IPS-11a (cell line): ENCODE measurements around the gene TRABD.
"Not testable (repeated sequence)": the region's sequence is repeated elsewhere in the genome, so short reads cannot be mapped to it uniquely, and the experiment has no call there.

Experiments
- H3K4me3 ChIP-seq: one replicate; pipeline ENCODE4 v1.5.1; 2013; ENCODE audit warnings: low read depth, low read length, control low read depth

TRABD gene

DNA sequence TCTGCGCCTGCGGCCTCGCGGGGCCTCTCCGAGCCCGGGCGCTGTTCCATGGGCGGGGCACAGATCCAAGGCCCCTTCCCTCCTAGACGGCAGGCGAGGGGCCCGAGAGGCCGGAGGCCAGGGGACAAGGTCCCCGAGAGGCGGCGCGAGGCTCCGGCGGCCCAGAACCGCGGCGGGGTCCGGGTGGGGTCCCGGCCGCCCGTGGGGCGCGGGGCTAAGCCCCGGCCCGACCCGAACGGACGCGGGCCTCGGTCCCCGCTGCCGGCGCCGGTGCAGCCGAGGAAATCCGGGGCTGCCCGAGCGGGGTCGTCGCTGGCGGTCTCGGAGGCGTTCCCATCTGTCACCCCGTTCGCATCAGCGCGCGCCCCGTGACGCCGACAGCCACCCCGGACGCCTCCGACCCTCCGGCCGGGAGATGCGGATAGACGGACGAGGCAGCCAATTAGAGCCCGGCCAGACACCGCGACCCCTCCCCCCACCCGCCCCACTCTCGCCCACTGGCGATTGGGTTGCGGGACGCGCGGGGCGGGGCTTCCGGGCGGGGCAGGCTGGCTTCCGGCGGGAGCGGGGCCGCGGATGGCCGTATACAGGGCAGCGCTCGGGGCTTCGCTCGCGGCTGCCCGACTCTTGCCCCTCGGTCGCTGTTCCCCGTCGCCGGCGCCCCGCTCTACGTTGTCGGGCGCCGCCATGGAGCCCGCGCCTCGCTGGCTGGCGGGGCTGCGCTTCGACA lies 14.9 kb downstream of the TRABD start, which contains the start of gene SELENOO:
SELENOO (plus strand) TSS at position 551 of the 730 bp plus-strand sequence; CDS start at position 577, 26 bp downstream.
- H3K4me3 ChIP-seq: peak within 1 kb of the TSS; percentile 67

DNA sequence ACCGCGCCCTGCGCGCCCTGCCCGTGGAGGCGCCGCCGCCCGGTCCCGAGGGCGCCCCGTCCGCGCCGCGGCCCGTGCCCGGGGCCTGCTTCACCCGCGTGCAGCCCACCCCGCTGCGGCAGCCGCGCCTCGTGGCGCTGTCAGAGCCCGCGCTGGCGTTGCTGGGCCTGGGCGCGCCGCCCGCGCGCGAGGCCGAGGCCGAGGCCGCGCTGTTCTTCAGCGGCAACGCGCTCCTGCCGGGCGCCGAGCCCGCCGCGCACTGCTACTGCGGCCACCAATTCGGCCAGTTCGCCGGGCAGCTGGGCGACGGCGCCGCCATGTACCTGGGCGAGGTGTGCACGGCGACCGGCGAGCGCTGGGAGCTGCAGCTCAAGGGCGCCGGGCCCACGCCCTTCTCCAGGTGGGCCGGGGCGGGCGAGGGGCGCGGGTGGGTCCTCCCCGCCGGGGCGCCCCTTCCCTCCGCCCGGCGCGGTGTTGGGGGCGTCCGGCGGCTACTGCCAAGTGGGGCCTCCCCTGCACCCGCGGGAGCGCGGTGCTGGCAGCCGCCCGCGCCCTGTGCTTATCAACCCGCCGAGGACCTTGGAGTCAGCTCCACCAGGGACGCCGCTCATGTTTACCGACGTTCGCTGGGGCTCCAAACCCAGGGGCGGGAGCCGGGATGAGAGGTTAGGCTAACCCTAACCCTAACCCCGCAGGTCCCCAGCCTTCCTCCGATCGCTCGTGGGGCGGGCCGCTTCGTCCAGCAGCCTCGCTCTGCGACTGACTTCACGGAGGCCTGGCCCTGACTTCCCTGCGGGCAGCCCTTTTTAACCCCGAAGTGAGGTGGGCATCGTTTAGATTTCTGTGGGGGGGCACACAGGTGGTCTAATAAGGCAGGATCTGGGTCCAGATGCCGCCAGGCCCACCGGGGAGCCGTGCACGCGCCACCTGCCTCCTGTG lies 15.7 kb downstream of the TRABD start:
- H3K4me3 ChIP-seq: peak overlapping the region; percentile 67

DNA sequence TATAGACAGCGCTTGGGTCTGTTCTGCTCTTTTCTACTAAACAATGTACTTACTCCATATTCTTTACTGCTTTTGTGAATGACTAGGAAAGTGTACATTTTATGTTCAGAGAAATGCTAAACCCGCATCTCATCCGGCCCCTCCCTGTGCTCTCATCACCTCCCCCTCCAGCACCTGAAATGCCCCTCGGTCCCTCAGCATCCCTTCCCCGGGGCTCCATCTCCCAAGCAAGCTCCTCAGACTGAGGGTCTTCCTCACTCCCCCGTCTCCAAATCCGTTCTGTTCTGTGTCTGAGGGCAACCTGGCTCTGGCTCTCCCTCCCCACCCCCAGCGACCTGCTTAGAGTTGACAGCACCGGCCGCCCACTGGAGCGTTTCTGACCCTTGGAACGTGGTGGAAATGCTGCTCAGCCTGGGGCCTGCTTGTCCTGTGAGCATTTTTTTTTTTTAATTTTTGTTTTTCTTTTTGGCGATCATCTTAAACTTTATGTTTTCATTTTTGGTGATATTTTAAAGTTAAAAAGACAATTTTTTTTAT lies 16.5 kb downstream of the TRABD start:
- H3K4me3 ChIP-seq: peak overlapping the region; percentile 67

DNA sequence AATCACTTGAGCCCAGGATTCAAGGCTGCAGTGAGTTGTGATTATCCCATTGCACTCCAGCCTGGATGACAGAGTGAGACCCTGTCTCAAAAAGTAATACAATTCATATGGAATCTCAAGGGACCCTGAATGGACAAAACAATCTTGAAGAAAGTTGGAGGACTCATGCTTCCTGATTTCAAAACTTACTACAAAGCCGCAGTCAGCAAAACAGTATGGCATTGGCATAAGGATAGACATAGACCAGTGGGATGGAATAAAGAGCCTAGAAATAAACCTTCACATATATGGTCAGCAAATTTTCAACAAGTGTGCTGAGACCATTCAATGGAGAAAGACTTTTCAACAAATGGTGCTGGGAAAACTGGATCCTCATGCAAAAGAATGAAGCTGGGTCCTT lies 17.6 kb downstream of the TRABD start:
- H3K4me3 ChIP-seq: no peak overlapping the region

DNA sequence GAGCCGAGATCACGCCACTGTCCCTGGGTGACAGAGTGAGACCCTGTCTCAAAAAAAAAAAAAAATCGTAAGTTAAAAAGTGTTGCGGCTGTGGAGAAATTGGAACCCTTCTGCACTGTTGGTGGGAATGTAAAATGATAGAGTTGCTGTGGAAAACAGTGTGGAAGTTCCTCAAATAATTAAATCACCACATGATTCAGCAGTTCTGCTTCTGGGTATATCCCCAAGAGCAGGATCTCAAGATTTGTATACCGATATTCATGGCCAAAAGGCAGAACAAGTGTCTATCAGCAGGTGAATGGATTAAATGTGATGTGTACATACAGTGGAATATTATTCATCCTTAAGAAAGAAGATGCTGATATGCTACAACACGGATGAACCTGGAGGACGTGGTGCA lies 18.9 kb downstream of the TRABD start:
- no peak overlapping the region for H3K4me3 ChIP-seq

DNA sequence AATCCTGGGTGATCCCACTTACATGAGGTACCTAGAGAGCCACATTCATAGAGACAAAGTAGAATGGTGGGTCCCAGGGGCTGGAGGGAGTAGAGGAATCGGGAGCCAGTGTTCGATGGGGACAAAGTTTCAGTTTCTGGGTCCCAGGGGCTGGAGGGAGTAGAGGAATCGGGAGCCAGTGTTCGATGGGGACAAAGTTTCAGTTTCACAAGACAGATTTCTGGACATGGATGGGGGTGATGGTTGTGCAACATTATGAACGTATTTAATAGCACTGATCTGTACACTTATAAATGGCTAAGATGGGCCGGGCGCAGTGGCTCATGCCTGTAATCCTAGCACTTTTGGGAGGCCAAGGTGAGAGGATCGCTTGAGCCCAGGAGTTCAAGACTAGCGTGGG lies 19.3 kb downstream of the TRABD start:
- not testable (repeated sequence) for H3K4me3 ChIP-seq

DNA sequence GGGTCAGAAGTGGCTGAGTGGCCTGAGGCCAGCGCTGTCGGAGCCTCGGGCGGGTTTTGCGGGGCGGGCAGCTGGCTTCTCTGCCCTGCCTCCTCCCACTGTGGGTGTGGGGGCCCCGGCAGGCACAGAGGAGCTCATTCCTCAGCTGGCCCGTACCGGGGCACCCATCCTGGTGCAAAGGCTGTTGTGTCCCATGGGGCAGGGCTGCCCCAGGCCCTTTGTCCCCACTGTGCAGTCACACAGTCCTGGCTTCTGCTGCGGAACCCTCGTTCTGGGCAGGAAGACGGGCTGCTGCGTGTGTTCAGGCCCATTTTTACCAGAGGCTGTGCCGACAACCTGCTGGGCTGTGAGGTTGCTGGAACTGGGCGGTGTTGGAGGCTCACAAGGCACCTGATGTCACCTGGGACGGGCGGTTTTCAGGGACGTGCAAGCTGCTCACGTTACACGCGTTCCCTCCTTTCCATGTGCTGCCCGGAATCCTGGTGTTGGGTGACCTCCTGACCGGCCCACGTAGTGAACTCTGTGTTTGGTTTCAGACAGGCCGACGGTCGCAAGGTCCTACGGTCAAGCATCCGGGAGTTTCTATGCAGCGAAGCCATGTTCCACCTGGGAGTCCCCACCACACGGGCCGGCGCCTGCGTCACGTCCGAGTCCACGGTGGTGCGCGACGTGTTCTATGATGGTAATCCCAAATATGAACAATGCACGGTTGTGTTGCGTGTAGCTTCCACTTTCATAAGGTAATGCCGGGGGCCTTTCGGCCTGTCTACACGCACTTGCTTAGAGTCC lies 20.3 kb downstream of the TRABD start:
- H3K4me3 ChIP-seq: no peak overlapping the region

DNA sequence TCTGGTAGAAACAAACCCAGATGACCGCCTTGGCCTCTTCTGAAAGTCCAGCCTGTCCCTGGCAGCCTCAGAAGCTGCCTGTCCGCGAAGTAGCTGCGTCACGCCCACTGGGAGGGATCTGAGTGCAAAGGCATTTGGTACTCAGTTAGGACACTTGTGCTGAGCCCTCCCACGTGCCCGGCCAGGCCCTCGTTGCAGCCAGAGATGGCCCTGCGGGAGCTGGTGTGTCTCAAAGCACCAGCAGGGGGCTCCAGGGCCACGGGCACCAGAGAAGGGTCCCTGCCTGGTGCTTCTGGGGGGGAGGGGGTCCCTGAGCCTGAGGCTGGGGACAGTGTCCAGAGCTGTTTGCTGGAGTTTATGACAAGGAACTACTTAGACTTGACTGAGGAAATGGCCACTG lies 20.9 kb downstream of the TRABD start:
- H3K4me3 ChIP-seq: no peak overlapping the region

DNA sequence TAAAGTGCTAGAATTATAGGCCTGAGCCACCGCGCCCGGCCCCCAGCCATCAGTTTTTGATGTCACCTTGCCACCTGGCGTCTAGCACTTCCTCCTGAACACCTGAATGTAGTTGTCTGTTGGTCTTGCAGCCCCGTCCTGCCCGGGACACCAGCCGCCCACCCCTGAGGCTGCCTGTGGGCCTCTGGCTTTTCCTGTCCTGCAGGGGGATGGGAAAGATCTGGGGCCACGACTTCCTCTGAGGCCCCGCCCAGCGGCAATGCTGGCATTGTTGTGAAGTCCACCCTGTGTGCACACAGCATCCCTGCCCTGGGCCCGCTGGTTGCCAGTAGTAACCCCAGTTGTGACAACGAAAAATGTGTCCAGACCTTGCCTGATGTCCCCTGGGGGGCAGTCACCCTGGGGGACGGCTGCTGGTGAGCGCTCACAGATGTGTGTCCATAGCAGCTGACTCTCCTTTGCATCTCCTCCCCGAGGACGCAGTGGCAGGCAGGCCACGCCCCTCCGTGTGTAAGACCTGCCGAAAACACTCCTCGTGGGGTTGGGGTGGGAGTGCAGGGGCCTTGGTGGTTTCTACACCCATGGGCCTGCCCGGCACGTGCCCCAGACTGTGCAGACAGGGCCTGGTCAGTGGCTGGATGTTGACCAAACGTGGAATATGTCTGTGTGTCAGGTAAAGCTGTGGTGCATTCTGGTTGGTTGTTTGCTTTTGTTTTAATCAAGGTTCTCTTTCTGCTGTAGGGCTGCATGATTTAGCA lies 21.8 kb downstream of the TRABD start:
- H3K4me3 ChIP-seq: no peak overlapping the region

DNA sequence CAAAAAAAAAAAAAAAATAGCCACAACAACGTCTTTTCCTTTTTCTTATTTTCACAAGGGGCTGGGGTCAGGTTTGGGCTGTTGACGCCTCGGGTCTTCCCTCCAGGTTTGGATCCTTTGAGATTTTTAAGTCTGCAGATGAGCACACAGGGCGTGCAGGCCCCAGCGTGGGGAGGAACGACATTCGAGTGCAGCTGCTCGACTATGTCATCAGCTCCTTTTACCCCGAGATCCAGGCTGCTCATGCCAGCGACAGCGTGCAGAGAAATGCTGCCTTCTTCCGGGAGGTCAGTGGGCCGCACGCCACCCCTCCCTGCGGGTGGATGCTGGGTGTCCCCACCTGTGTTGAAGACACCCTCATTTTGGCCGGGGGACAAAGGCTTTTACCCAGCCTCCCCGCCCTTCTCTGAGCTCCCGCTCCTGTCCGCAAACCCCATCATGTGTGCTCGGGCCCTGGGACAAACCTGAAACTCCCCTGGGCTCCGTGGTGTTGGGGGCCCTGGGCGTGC lies 22.8 kb downstream of the TRABD start:
- no peak overlapping the region for H3K4me3 ChIP-seq

DNA sequence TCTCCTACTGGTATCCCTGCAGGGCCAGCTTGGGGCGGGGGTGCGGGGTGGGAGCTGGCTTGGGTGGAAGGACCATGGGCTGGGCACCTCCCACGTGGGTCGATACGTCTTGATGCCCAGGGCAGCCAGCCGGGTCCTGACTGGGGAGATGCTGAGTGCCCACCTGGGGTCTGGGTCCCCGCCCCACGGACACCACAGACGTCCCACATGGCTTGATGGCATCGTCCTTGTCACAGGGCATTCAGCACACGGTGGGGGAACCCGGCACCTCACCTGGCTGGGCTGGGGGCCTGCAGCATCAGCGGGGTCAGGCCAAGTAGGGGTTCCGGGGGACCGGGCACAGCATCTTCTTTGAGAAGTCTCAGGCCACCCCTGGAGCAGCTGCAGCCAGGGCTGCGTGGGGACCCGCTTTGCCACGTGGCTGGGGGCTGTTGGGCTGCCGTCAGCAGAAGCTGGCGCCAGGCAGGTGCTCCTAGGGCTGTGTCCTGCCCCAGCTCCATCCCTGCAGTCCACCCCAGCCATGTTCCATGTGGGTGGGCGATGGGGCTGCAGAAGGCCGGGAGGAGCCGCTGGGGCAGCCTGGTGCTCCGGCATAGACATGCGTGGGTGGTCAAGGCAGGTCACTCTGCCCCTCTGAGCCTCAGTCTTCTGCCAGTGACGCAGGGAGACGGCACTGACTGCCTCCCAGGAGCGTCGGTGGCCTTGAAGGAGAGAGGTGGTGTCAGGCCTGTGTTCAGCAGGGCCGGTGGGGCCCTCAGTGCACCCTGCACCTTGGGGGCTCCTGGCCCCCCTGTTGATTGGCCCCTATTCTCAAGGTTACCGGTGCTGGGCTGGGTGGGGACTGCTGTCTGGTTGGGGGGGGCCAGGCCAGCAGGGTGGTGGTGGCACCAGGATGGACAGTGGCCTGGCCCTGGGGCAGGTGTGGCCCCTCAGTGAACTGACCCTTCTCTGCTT lies 23.5 kb downstream of the TRABD start:
- H3K4me3 ChIP-seq: no peak overlapping the region

DNA sequence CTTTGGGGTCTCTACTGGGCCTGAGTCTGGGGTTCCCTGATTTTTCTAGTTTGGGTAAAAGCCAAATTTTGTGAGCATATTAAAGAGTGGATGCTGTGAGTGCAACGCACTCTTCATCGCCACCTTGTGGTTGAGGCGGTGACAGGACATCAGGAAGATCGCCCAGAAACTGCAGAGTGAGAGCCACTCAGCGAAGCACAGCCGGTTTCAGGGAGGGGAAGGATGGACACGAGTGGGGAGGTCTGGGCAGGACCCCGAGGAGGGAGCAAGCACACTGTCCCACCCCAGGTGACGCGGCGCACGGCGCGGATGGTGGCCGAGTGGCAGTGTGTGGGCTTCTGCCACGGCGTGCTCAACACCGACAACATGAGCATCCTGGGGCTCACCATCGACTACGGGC lies 24.2 kb downstream of the TRABD start:
- no peak overlapping the region for H3K4me3 ChIP-seq

DNA sequence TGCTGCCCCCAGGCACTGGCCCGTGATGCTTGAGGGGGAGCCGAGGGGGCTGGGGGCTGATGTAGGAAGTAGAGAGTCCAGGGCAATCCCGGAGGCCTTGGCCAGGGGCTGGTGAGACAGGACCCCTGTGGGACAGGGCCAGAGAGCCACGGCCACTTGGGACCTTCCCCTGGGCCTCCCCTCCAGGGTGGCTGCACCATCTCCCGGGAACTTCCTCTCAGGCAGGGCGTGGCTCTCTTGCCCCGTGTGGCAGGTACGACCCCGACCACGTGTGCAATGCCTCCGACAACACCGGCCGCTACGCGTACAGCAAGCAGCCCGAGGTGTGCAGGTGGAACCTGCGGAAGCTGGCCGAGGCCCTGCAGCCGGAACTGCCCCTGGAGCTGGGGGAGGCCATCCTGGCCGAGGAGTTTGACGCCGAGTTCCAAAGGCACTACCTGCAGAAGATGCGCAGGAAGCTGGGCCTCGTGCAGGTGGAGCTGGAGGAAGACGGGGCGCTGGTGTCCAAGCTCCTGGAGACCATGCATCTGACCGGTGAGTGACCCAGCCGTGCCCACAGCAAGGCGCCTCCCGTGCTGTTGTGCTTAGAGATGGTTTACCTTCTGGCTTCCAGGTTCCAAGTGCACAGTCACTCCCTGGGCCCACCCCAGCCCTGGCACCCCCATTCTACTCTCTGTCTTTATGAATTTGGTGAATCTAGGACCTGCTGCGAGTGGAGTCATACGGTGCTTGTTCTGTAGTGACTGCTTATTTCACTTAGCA lies 24.8 kb downstream of the TRABD start:
- H3K4me3 ChIP-seq: no peak overlapping the region

DNA sequence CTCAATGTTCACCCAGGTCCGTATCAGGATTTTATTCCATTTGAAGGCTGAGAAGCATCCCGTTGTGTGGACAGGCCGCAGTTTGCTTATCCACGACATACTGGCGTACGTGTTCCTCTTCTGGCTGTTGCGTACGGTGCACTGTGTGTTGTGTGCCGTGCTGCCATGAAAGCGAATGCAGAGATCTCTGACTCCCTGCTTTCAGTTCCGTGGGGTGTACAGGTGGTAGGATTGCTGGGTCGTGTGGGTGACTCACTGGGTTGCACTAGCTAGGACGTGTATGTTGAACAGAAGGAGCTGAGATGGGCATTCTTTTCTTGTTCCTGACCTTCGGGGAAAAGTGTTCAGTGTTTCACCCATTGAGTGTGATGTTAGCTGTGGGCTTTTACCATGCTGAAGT lies 25.4 kb downstream of the TRABD start:
- H3K4me3 ChIP-seq: no peak overlapping the region

DNA sequence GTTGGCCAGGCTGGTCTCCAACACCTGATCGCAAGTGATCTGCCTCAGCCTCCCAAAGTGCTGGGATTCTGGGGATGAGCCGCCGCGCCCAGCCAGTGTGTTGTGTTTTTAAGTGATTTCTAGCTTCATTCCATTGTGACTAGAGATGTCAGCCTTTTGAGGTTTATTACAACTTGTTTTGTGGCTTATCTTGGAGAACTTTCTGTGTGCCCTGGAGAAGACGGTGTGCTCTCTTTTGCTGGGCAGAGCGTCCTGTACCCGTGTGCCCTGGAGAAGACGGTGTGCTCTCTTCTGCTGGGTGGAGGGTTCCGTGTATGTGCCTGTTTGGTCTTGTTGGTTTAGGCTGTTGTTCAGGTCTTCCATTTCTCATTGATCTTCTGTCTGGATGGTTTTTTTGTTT lies 27.6 kb downstream of the TRABD start:
- no peak overlapping the region for H3K4me3 ChIP-seq

DNA sequence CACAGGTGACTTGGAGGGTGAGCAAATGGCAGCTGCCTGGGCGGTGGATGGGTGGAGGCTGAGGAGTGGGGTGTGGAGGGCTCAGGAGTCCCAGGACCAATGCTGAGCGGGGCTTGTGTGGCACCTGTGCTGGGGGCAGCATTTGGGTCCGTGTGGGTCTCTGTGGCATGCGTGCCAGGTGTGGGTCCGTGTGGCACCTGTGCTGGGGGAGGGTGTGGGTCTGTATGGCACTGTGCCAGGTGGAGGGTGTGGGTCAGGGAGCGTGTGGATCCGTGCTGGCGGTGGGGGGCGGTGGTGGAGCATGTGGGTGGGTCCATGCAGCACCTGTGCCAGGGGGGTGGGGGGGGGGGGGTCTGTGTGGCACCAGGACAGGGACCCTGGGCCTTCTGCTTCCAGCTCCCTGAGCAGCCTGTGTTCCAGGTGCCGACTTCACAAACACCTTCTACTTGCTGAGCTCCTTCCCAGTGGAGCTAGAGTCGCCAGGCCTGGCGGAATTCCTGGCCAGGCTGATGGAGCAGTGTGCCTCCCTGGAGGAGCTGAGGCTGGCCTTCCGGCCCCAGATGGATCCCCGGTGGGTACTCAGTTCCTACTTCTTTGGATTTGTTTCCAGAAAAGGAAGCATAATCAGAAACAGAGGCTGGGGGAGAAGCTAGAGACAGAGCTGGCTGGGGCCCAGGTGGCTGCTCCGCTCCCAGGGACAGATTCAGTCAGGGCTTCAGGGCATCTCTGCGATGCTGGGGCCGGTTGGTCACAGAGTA lies 29.8 kb downstream of the TRABD start:
- H3K4me3 ChIP-seq: no peak overlapping the region

DNA sequence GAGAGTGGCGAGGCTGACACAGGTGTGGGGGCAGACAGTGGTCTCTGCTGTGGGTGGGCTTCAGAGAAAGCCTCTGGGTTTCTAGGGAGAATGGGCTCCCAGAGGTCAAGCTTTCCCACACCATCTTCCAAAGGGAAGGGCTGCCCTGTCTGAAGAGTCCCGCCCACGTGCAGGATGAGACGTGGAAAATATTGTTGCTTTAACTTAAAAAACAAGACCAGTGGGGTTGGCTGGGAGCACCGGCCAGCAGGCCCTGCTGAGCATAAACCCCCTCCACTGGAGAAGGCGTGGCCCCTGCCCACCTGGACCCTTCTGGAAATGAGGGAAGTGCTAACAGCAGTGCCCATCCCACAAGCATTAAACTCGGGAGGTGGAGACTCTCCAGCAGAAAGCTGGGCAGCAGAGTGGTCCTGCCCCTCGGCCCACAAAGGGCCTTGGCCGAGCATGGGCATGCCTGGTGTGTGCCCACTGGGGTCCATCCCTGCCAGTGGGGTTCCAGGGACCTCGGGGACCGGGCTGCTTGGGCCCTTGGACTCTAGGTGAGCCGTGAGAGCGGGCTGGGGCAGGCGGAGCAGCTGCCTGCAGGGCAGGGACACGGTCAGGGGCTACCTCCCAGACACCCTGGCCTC lies 30.5 kb downstream of the TRABD start:
- no peak overlapping the region for H3K4me3 ChIP-seq
